Caco-2 (cell line): ENCODE data around the gene TMED3. TPM values are rescaled to one million over a fixed set of nuclear protein-coding genes. Genes with fewer than 3 reads are reported as not detected.

Experiments
- BruUV-seq: library from RNA; stranded (reverse); fragments of 400-500 nt; replicated peaks from 2 replicates; lab custom pipeline; 2021; lab: Mats Ljungman, UMichigan
- CTCF ChIA-PET: fragments of 300-600 bp; sonication (Branson Sonifier 250); formaldehyde crosslinking; loops from one replicate; lab custom pipeline; 2022; ENCODE audit warnings: antibody characterized with exemption; lab: Charles Lee
- POLR2A ChIA-PET: fragments of 300-600 bp; sonication (Branson Sonifier 250); formaldehyde crosslinking; loops from one replicate; lab custom pipeline; 2022; ENCODE audit warnings: antibody characterized with exemption; lab: Charles Lee
- DNase-seq, 2 experiments: peaks; one replicate each; pipeline versions ENCODE4 v3.0.0 to v3.0.0-alpha.2; 2020 to 2022
- H3K27me3 ChIP-seq: replicated peaks from 2 replicates; pipeline ENCODE4 v1.6.0; 2011; ENCODE audit warnings: low read length; ENCODE audit not compliant: control insufficient read depth, insufficient read depth
- H3K36me3 ChIP-seq: 2 replicates; pipeline ENCODE4 v1.5.1; 2011; ENCODE audit warnings: low read length; ENCODE audit not compliant: control insufficient read depth, insufficient read depth
- H3K4me1 ChIP-seq: fragments of 250-450 bp; sonication (Bioruptor Pico); 2 replicates; pipeline ENCODE4 v1.5.1; 2020; ENCODE audit warnings: mild to moderate bottlenecking
- H3K4me3 ChIP-seq: 2 replicates; pipeline ENCODE4 v1.5.1; 2011; ENCODE audit warnings: low read depth, mild to moderate bottlenecking, control low read depth, low read length
- H3K9me3 ChIP-seq: fragments of 250-450 bp; sonication (Bioruptor Pico); 2 replicates; pipeline ENCODE4 v1.5.1; 2020; ENCODE audit warnings: mild to moderate bottlenecking, moderate library complexity
- H3K27ac Mint-ChIP-seq: one replicate; pipeline ENCODE4 v1.8.0; 2022; ENCODE audit warnings: mixed read lengths; ENCODE audit not compliant: unreplicated experiment
- H3K27me3 Mint-ChIP-seq: one replicate; pipeline ENCODE4 v1.8.0; 2022; ENCODE audit warnings: mixed read lengths; ENCODE audit not compliant: insufficient read depth, unreplicated experiment
- H3K36me3 Mint-ChIP-seq: one replicate; pipeline ENCODE4 v1.8.0; 2022; ENCODE audit warnings: mild to moderate bottlenecking, mixed read lengths; ENCODE audit not compliant: insufficient read depth, unreplicated experiment
- H3K4me1 Mint-ChIP-seq: one replicate; pipeline ENCODE4 v1.8.0; 2022; ENCODE audit warnings: low read depth, mixed read lengths; ENCODE audit not compliant: unreplicated experiment
- H3K4me3 Mint-ChIP-seq: one replicate; pipeline ENCODE4 v1.8.0; 2022; ENCODE audit warnings: mild to moderate bottlenecking, moderate library complexity, mixed read lengths; ENCODE audit not compliant: unreplicated experiment
- H3K9me3 Mint-ChIP-seq: one replicate; pipeline ENCODE4 v1.8.0; 2022; ENCODE audit warnings: mixed read lengths; ENCODE audit not compliant: unreplicated experiment
- CTCF ChIP-seq, 2 experiments: fragments of 200-600 bp in 1 of 2; IDR thresholded peaks; 1 replicate in 1 of 2; 2 replicates in 1 of 2; pipeline versions ENCODE4 v1.5.1 to v1.8.0; 2011 to 2022; ENCODE audit warnings: antibody characterized with exemption in 1 of 2, control low read depth in 1 of 2, inconsistent platforms in 1 of 2, low read depth in 1 of 2, low read length in 1 of 2, mild to moderate bottlenecking in 1 of 2, moderate library complexity in 1 of 2; ENCODE audit not compliant: insufficient read depth in 1 of 2, severe bottlenecking in 1 of 2, unreplicated experiment in 1 of 2
- intact Hi-C: fragments of 100-400 bp; cut with micrococcal nuclease; formaldehyde crosslinking; loops from one replicate; pipeline ENCODE4 v1.10.0; 2022; ENCODE audit not compliant: unreplicated experiment
- total RNA-seq: library from RNA; stranded (reverse); gene quantifications from 2 replicates; pipeline ENCODE4 v1.2.3, GENCODE V29; 2022

Gene TMED3
- total RNA-seq, 1 experiment from 2014 or later: 92.2 TPM

- intact Hi-C loops: loop anchor here (1.0 to 5.0 kb wide), 3 partner anchors 257 to 654 kb away; no protein-coding TSS in a partner anchor
- H3K27me3 ChIP-seq: no peaks in the 10 kb centered on the region
- CTCF ChIA-PET: interaction anchor here (0.5 to 1.9 kb wide), 6 partner anchors 29 to 558 kb away, joined by 3 to 31 read pairs (median 5); partner anchors contain the start of gene TMED3
- POLR2A ChIA-PET: interaction anchor here (0.6 kb wide), 1 partner anchor 587 kb away, joined by 9 read pairs; no protein-coding TSS in a partner anchor
- no peaks in the 10 kb centered on the region for H3K4me1 ChIP-seq
- TF ChIP-seq CTCF (IDR thresholded peaks at IDR 0.05; ENCODE audit: insufficient read depth in 1 of 2, low read depth in 1 of 2, low read length in 1 of 2, severe bottlenecking in 1 of 2, unreplicated experiment in 1 of 2): peak; percentile 66 to 78
- Mint-ChIP-seq H3K27me3 (no peaks in the 10 kb centered on the region), H3K27ac (no peak overlapping the region), H3K4me3 (no peak overlapping the region), H3K36me3 (no peaks in the 10 kb centered on the region), H3K9me3 (no peaks in the 10 kb centered on the region), H3K4me1 (no peaks in the 10 kb centered on the region)
- BruUV-seq: no TSS peak
- peak in 1 of 2 experiments; percentile 41 for DNase-seq
- no peak overlapping the region for H3K4me3 ChIP-seq
- H3K36me3 ChIP-seq: no peaks in the 10 kb centered on the region
- H3K9me3 ChIP-seq: no peaks in the 10 kb centered on the region
These were observed 28.8 kb downstream of the TMED3 start for GRCh38 chr15:79339588-79340314.

DNA sequence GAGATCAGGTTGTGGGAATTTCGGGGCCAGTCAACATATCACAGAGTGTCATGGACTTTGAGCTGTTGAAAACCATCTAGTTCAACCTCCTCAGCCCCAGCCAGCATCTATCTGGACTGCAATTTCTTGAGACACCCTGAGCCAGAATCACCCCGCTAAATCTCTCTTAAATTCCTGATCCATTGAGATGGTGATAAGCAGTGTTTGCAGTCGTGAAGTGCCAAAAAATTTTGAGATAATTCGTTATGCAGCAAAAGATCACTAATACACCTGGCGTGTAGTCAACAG, 29.3 kb downstream of the TMED3 start:
- BruUV-seq: no TSS peak
- H3K9me3 ChIP-seq: no peaks in the 10 kb centered on the region
- H3K4me1 Mint-ChIP-seq: no peaks in the 10 kb centered on the region
- no peaks in the 10 kb centered on the region for H3K27me3 Mint-ChIP-seq
- ChIA-PET CTCF (interaction anchor here (0.5 to 1.9 kb wide), 6 partner anchors 29 to 557 kb away, joined by 3 to 31 read pairs (median 5); partner anchors contain the start of gene TMED3), POLR2A (interaction anchor here (0.6 kb wide), 1 partner anchor 587 kb away, joined by 9 read pairs; no protein-coding TSS in a partner anchor)
- intact Hi-C loops: loop anchor here (1.0 to 5.0 kb wide), 3 partner anchors 256 to 653 kb away; no protein-coding TSS in a partner anchor
- H3K4me1 ChIP-seq: no peaks in the 10 kb centered on the region
- H3K4me3 Mint-ChIP-seq: no peak overlapping the region
- DNase-seq: no peak
- no peaks in the 10 kb centered on the region for H3K36me3 Mint-ChIP-seq
- no peak overlapping the region for H3K27ac Mint-ChIP-seq
- no peak for TF ChIP-seq CTCF (IDR thresholded peaks at IDR 0.05; ENCODE audit: insufficient read depth in 1 of 2, low read depth in 1 of 2, low read length in 1 of 2, severe bottlenecking in 1 of 2, unreplicated experiment in 1 of 2)
- no peaks in the 10 kb centered on the region for H3K9me3 Mint-ChIP-seq
- H3K36me3 ChIP-seq: no peaks in the 10 kb centered on the region
- no peak overlapping the region for H3K4me3 ChIP-seq
- H3K27me3 ChIP-seq: no peaks in the 10 kb centered on the region

- no peaks in the 10 kb centered on the region for H3K36me3 Mint-ChIP-seq
- intact Hi-C loops: loop anchor here (5.0 kb wide), 1 partner anchor 511 kb away; no protein-coding TSS in a partner anchor
- no peaks in the 10 kb centered on the region for H3K9me3 Mint-ChIP-seq
- no peak overlapping the region for H3K27ac Mint-ChIP-seq
- Histone ChIP-seq H3K27me3 (no peaks in the 10 kb centered on the region), H3K9me3 (no peaks in the 10 kb centered on the region), H3K4me3 (no peak overlapping the region), H3K36me3 (no peaks in the 10 kb centered on the region), H3K4me1 (no peaks in the 10 kb centered on the region)
- ChIA-PET CTCF (interaction anchor here (0.9 kb wide), 1 partner anchor 254 kb away, joined by 5 read pairs; no protein-coding TSS in a partner anchor), POLR2A (no interaction called here)
- no TSS peak for BruUV-seq
- TF ChIP-seq CTCF (IDR thresholded peaks at IDR 0.05; ENCODE audit: insufficient read depth in 1 of 2, low read depth in 1 of 2, low read length in 1 of 2, severe bottlenecking in 1 of 2, unreplicated experiment in 1 of 2): no peak
- H3K4me1 Mint-ChIP-seq: no peaks in the 10 kb centered on the region
- no peak for DNase-seq
- H3K4me3 Mint-ChIP-seq: no peak overlapping the region
- no peaks in the 10 kb centered on the region for H3K27me3 Mint-ChIP-seq
These were observed 30.5 kb downstream of the TMED3 start for GRCh38 chr15:79341396-79341795.
